OCI-M2 (cell line): ENCODE results near the gene SPAG9.
"Not testable (repeated sequence)": the region's sequence is repeated elsewhere in the genome, so short reads cannot be mapped to it uniquely, and the experiment has no call there.

Experiments used
- DNase-seq: peaks from one replicate; lab custom pipeline; 2025; ENCODE audit not compliant: unreplicated experiment; lab: John Stamatoyannopoulos, UW

The SPAG9 gene

DNA sequence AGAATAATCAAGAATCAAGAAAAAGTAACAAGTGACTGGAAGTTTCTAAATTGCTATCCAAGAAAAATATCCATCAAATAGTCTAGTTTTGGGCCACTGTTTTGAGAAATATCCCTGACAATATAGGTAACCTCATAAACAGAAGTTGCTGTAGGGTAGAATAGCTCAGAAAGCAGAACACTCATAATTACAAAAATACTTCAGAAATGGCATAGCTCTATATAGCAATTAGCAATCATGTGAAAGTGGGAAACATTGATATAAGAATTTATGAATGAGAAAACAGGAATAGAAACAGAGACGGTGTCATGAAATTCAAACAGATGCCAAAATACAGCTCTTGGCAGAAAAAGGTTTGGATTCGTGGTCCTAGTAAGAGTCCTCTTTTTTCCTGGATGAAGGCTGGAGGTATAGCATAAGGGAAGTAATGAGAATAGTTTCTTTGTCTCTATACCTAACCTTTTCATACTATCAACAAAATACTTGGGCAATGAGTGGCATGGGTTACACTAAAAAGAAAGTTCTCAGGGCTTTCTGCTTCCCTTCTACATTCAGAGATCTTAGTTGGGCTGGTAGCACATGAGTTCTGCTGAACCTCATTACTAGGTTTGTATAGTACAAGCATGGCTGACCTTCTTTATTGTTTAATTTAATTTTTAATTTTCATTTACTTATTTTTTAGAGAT lies 33.5 kb downstream of the SPAG9 start:
- no peak for DNase-seq

DNA sequence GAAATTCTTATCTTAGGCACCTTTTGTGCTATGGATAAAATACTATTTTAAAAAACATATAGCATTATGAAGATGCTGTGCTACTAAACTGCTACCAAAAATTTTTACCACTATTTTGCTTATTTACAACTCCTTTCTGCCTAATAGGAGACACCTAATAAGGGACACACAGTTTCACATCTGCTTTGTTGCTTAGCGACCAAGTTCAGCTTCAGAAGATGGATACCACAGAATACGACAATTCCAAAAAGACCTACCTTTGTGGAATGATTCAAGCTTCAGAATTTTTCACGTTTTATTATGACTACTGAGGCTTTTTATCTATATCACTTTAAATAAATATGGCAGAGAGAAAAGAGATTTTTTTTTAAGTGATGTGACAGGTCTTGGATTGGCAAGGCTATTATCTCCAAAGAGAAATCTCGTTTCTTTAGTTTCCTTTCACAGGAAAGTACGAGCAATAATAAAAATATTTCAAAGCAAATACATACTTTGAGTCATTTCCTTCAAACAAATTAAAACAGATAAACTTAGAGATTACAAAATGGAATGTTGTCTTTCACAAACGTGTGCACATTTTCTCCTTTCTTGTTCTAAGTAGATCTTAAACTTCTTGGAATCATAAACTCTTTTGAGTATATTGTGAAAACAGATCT lies 35.4 kb downstream of the SPAG9 start:
- no peak for DNase-seq

DNA sequence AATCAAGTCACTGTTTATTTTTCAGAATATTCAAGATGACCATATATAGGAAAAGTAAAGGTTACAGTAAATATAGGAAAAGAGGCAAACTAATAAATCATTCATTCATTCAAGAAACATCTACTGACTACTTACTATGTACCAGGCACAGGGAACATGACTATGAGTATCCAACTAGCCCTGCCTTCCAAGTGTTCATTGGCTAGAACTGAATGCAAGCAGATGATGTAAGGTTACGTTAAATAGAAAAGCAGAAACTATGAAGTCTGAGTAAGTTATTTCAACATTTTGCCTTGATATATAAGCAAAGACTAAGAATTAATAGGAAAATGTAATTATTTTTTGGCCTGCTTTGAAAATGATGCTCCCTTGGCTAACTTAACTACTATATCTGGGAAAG lies 36.7 kb downstream of the SPAG9 start:
- DNase-seq, result no peak

DNA sequence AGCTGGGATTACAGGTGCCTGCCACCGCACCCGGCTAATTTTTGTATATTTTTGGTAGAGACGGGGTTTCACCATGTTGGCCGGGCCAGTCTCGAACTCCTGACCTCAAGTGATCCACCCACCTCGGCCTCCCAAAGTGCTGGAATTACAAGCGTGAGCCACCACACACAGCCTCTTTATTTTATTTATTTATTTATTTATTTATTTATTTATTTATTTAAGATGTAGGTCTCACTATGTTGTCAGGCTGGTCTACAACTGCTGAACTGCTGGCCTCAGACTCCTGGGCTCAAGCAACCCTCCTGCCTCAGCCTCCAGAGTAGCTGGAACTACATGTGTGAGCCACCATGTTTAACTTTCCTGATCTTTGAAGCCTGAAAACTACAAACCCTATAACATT lies 37.3 kb downstream of the SPAG9 start:
- not testable (repeated sequence) for DNase-seq

DNA sequence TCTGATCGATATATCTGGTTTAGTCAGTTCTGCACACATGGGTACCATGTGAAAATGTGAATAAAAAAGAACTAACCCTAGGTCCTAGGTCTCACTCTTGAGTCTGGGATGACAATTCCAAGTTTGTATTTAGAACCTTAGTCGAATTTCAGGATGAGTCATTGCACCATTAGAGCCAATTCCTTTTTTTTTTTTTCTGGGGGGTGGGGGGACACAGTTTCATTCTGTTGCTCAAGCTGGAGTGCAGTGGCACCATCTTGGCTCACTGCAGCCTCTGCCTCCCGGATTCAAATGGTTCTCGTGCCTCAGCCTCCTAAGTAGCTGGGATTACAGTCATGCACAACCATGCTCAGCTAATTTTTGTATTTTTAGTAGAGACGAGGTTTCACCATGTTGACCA lies 41.6 kb downstream of the SPAG9 start:
- no peak for DNase-seq

DNA sequence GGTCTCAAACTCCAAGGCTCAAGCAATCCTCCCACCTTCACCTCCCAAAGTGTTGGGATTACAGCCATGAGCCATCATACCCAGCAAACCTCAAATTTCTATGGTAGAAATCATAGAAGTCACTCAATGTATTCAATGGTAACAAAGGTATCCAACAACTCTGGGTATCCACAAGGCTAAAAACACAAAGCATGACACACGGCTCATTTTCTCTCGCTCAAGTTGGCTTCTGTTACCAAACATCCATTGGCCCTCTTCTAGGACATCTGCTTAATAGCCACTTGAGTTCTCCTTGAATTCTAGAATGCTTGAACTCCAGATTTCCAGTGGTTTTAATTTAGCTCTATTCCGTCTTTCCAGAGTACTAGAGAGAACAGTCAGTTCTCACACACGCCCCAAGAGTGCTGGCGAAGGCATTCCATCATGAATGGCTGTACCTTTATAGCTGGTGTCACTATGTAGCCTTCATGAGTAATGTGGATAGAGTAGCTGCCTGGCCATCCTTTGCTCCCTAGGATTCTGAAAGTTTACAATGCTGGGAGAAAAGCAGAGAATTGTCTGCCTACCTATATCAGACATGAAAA lies 42.6 kb downstream of the SPAG9 start:
- DNase-seq, result no peak

DNA sequence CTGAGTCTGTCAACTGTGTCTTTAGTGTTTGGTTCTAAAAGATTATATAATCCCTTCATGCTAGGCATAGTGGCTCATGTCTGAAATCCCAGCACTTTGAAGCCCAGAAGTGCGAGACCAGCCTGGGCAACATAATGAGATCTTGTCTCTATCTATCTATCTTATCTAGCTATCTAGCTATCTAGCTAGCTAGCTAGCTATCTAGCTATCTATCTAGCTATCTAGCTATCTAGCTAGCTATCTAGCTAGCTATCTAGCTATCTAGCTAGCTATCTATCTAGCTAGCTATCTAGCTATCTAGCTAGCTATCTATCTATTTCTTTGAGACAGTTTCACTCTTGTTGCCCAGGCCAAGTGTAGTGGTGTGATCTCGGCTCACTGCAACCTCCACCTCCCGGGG lies 43.8 kb downstream of the SPAG9 start:
- no peak for DNase-seq

DNA sequence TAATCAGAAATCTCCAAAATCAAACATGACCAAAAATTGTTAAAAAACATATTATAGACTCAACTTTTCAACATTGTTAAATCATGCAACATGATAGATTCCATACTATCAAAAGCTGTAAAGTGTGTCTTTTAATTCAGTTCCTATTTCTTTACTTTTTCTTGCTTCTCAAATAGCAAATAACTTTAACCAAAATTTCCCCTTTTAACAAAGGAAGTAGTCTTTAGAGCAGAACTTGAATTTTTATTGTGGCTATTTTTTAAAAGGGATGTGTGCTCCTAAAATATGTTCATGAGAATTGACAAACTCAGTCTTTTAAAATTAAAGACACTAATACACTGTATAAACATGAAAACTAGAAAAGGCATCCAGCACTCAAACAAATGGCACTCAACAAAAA lies 49.1 kb downstream of the SPAG9 start:
- DNase-seq, result no peak

DNA sequence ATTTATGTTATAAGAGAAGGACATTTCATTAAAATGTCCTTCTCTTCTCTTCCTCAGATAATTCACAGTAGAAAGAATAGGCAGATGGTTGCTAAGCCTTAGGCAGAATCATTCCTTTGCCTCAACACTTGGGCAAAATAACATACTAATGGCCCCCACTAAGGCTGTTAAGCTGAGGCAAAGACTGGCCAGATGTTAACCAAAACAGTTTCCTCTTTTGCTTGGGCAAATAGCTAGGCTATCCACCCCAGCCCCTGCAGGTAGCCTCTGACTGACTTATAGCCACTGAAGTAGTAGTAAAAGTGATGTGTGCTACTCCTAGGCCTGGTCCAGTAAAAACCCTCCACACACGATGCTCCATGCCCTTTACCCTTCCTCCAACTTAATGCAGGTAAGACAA lies 55.2 kb downstream of the SPAG9 start:
- DNase-seq, result no peak

DNA sequence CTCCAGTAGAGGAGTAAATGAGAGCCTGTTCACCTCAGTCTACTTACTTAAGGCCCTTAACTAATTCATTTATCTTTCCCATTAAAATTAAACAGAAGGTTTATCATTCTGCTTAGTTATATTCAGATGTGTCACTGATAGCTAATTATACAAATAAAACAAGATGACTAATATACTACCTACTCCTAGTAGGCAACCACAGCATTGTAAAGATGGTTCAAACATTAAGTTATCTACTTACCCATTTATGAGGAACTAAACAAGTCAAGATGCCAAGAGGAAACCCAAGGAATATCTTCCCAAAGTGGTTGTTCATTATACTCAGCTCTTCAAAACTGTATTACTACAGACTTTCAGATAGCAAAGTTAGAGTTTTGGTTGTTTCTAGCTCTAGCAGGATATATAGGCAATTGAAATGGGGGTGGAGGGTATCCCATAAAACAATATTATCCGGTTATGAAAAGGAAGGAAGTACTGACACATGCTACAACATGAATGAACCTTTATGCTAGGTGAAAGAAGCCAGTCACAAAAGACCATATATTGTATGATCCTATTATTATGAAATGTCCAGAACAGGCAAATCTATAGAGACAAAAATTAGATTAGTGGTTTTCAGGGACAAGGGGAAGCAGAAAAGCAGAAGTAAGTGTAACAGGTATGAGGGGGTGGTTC lies 56.5 kb downstream of the SPAG9 start:
- no peak for DNase-seq

DNA sequence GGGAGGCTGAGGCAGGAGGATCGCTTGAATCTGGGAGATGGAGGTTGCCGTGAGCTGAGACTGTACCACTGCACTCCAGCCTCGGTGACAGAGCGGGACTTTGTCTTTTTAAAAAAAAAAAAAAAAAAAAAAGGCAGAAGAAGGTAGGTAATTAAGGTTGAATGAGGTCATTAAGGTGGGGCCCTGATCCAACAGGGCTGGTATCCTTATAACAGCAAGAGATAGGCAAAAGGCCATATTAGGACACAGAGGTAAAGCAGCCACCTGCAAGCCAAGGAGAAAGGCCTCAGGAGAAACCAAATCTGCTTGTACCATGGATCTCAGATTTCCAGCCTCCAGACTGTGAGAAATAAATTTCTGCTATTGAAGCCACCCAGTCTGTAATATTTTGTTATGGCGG lies 60.3 kb downstream of the SPAG9 start:
- no peak for DNase-seq

DNA sequence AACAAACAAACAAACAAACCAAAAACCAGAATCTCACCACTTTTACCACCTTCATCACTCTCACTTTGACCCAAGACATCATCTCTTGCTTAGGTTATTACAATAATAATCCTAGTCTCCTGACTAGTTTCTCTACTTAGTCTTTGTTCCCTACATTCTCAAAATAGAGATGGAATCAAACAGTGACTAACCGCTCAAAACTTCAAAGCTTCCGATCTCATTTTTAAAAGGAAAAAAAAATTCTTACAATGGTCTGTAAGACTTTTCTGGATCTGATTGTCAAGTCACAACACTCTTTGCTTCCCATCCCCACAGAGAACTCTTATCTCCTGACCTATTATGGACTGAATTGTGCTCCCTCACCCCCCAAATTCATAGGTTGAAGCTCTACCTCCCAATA lies 60.9 kb downstream of the SPAG9 start:
- DNase-seq, result no peak

DNA sequence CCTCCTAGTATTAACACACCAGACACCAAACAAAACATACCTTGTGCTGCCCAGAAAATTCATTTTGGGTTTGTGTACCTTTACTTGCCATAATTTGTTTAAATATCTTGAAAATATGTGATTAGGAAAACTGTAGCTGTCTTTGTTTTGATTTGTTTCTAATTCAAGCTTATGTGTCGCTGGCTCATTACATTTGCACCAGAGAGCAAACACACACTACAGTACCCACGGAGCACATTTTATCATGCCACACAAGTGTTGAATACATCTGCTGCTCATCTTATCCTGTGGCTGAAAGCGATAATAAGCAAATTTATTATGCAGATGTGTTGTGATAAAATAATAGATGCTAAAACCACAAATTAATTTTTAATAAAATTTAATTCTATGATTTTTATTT lies 63.1 kb downstream of the SPAG9 start:
- no peak for DNase-seq

DNA sequence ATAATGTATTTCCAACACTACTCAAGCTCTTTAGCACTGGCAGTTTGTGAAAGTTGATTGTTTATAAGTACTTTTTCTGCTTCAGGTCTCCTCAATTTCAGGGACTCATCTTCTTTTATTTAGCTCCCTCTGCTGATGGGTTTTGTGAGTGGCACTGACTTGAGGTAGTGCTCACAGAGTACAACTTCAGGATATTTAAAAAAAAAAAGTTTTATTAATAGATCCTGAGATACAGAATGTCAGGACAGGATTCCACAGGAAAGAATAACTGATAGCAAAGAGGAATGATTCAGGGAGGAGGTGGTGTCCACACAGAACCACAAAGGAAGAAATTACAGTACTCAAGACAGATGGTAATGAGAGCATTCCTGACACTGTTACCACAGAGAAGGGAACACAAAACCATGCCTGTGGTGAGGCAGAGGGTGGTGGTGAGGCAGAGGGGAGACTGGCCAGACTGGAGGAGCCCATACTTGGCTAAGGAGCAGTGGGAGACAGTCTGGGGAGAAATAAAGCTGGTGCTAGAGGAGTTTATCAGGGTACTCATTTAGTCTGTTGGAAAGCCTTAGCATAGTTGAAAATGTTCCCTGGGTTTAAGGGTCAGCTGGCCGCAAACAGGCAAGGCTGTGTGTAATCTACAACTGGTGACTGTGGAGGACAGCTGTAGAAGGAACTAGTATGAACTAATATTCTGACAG lies 63.7 kb downstream of the SPAG9 start:
- no peak for DNase-seq

DNA sequence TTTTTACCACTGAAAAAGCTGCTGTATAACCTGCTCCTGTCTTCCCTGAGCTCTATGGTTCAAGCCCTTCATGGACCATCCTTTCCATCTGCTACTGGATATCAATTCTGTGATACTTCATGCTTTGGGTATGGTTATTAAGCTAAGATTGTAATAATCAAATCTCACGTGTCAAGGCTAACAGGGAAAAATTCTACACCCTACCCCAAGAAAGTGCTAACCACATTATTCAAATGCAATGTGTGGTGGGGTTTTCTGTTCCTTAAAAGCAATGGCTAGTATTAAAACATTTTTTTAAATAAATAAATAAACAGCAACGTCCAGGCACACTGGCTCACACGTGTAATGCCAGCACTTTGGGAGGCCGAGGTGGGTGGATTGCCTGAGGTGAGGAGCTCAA lies 65.9 kb downstream of the SPAG9 start:
- no peak for DNase-seq

DNA sequence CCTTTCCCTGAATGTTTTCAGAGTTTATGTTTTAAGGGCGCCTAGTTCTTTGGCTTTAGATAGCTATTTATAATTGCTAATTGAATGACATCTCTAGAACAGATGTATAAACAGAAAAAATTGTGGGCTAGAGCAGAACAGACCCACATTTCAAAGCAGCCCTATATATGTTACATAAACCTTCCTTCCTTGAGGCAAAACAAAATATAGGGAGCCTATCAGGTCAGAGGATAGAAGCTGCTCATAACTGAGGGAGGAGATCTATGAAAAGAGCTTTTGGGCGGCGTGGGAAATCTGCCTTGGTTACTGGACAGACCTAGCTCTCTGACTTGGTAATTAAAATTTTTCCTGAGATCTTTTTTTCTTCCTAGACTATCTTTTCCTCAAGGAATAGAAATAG lies 68.4 kb downstream of the SPAG9 start:
- no peak for DNase-seq

DNA sequence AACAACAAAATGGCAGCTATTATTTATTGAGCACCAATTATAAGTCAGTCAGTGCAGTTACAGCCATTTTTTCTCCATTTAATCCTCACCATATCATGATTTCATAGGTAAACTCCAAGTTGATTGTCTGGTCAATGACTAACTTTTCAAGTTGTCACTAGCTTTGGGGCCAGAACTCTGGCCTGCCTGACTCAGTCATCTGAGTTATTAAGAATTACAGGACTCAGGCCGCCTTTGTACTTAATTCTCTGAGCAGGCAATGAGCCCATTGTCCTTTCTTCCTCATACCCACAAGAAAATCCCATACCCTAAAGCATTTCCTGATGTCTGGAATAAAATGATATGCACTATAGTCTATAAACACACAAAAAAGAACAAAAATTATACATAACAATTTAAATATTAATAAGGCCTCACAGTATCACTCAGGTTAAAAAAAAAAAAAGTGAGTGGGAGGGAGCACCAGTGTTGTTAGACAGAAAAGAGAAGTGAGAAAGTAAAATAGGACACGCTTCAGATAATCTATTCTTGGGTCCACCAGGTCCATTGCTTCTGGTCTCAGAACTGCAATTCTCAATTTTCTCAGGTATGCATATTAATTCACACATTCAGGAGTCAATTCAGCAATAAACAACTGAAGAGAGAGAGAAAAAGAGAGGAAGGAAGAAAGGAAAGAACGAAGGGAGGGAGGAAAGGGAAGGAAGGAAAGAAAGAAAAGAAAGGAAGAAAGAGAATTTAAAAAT lies 70.2 kb downstream of the SPAG9 start:
- no peak for DNase-seq

DNA sequence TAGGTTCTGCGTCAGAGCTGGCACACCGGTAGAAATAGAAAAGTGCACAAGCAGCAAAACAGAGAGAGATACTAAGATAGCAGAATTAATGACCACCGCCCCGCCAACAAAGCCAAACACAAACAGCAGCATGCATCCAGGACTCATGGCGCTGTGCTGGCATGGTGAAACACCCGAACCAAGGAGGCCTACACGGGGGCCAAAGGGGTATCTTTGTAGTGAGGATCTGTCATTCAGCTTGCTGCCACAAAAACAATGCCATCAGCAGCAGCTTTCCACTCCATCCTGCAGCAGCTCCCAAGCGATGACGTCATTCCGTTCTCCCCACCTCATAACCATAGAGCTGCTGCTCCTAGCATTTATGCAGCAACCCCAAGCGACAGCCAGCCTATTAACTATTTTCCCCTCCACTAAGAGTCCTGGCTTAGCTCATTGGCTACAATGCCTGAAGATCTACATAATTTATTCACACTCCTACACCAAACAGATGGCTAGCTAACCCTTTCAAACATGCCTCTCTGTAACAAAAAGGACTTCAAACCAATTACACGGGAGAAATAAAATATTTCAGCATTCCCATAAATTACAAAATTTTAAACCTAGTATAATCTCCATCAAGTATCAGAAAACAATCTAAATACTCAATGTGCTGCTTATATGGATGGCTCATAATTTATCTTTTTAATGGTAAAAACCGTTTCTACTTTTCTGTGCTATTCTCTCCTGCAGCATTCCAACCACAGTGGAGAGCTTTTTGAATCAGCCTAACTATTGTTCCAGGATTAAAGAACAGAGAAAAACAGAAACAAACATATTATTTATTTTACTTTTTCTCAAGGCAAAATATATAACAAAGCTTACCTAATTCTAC lies 73.9 kb downstream of the SPAG9 start:
- no peak for DNase-seq

DNA sequence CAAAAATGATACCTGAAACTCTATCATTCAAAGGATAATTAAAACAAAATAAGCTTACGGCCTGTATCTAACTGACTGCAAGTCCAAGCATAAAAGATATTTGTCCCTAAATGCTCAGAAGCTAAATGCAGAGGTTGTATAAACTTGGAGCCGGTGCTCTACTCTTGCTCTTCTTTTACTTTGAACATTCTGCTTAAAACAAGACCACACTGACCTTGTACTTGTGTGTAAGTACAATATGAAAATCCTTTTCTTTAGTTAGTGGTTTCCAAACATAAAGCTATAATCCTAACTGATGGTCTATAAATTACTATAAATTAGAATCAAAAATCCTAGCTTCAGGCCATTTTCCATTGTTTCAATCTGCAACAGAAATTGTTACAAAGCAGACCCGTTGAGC lies 74.6 kb downstream of the SPAG9 start:
- no peak for DNase-seq

DNA sequence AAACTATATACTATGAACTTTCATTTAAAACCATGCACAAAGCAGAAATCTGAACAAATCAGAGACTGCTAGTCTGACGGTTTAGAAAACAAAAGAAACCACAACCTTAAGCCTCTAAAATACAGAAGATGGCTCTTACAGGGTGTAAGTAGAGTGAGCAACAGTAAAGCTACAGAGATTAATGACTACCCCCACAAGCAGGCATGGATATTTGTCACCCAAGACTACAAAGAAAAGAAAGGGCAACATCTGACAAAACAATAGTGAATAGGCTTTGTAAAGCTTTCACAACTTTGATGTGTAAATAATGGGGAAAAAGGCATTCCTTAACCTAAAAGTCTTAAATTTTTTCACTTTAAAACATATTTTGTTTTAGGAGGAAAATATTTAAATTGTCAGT lies 75.0 kb downstream of the SPAG9 start:
- DNase-seq, result no peak
